MM.1S (cell line): Measurements from ENCODE around the gene KRTAP10-1.
A peak's percentile ranks its signal among the peaks of the same experiment; 100 is the strongest.

Experiments used
- DNase-seq: peaks from one replicate; pipeline ENCODE4 v3.0.0-alpha.2; 2015
- H2AFZ ChIP-seq: fragments of 300-600 bp; sonication (generic); 2 replicates; pipeline ENCODE4 v1.6.0; 2016; ENCODE audit warnings: antibody characterized with exemption, low read length
- H3F3A ChIP-seq: fragments of 300-600 bp; sonication (generic); 2 replicates; pipeline ENCODE4 v1.6.1; 2016; ENCODE audit warnings: mild to moderate bottlenecking, antibody characterized with exemption, low read length, moderate library complexity, mixed read lengths; ENCODE audit not compliant: insufficient read depth
- H3K27ac ChIP-seq: fragments of 300-600 bp; sonication (generic); 2 replicates; pipeline ENCODE4 v1.5.1; 2016; ENCODE audit warnings: mild to moderate bottlenecking, low read length
- H3K27me3 ChIP-seq: fragments of 300-600 bp; sonication (generic); replicated peaks from 2 replicates; pipeline ENCODE4 v1.6.0; 2016; ENCODE audit warnings: low read length; ENCODE audit not compliant: insufficient read depth
- H3K36me3 ChIP-seq: fragments of 300-600 bp; sonication (generic); replicated peaks from 2 replicates; pipeline ENCODE4 v1.6.1; 2016; ENCODE audit warnings: mild to moderate bottlenecking, low read length, mixed read lengths; ENCODE audit not compliant: insufficient read depth
- H3K4me1 ChIP-seq: fragments of 300-600 bp; sonication (generic); 2 replicates; pipeline ENCODE4 v1.6.1; 2016; ENCODE audit warnings: low read length, mixed read lengths
- H3K4me2 ChIP-seq: fragments of 300-600 bp; sonication (generic); 2 replicates; pipeline ENCODE4 v1.6.0; 2016; ENCODE audit warnings: low read depth, low read length
- H3K4me3 ChIP-seq: fragments of 300-600 bp; sonication (generic); 2 replicates; pipeline ENCODE4 v1.5.1; 2016; ENCODE audit warnings: low read length, mixed read lengths
- H3K79me2 ChIP-seq: fragments of 300-600 bp; sonication (generic); 2 replicates; pipeline ENCODE4 v1.6.1; 2016; ENCODE audit warnings: mixed run types, low read length, mixed read lengths
- H3K9ac ChIP-seq: fragments of 300-600 bp; sonication (generic); 2 replicates; pipeline ENCODE4 v1.6.1; 2016; ENCODE audit warnings: low read length, mixed read lengths
- H3K9me2 ChIP-seq: fragments of 300-600 bp; sonication (generic); replicated peaks from 2 replicates; pipeline ENCODE4 v1.6.1; 2016; ENCODE audit warnings: mild to moderate bottlenecking, low read length, mixed read lengths; ENCODE audit not compliant: insufficient read depth
- H3K9me3 ChIP-seq: fragments of 300-600 bp; sonication (generic); replicated peaks from 2 replicates; pipeline ENCODE4 v1.6.1; 2016; ENCODE audit warnings: mild to moderate bottlenecking, low read length, mixed read lengths; ENCODE audit not compliant: insufficient read depth
- H4K20me1 ChIP-seq: fragments of 300-600 bp; sonication (generic); 2 replicates; pipeline ENCODE4 v1.6.1; 2016; ENCODE audit warnings: mild to moderate bottlenecking, low read length, moderate library complexity, mixed read lengths; ENCODE audit not compliant: insufficient read depth
- EZH2 ChIP-seq: fragments of 300-600 bp; sonication (generic); optimal IDR thresholded peaks from 2 replicates; pipeline ENCODE3; 2017; ENCODE audit warnings: low read depth, mild to moderate bottlenecking, antibody characterized with exemption, low read length, mixed read lengths
- EZH2phosphoT487 ChIP-seq: fragments of 300-600 bp; sonication (generic); IDR thresholded peaks from 2 replicates; pipeline ENCODE4 v1.6.1; 2018; ENCODE audit warnings: antibody characterized with exemption, low read length
- TF ChIP-seq, protein P1 (sequence below): fragments of 300-600 bp; sonication (generic); IDR thresholded peaks from 2 replicates; pipeline ENCODE4 v1.5.1; 2016; ENCODE audit warnings: antibody characterized with exemption, low read length, mixed read lengths

KRTAP10-1 gene

DNA sequence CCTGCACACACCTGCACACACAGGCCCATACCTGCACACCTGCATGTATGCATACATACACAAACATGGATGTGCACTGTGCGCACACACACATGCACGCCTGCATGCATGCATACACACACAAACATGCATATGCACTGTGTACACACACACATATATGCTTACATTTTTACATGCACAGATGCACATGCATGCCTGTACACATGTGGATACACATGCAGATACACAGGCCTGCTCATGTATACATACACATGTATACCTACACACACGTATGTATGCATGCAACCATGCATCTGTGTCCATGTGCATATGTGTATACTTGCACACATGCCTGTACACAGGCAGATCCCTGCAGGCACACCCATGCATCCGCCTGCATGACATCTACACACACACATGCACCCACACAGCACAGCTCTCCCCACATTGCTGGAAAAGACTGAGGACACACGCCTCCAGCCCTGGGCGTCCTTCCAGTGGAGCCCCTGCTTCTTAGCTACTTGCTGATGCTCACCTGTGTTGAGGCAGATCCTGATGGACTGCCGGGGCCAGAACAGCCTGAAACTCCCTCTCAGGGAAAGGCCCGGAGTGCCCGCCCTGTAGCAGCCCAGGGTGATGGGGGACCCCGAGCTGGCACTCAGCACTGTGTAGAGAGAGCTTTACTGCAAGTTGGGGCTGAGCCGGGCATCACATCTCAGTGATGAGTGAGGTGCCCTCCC, 28.6 kb downstream of the KRTAP10-1 start:
- no peaks in the 10 kb centered on the region for H3K9me2 ChIP-seq
- no peaks in the 10 kb centered on the region for H3K9me3 ChIP-seq
- no peak overlapping the region for H3K9ac ChIP-seq
- H3K4me3 ChIP-seq: 0 out of 2 replicates have a peak overlapping the region, but pooled peaks have one; percentile 25
- TF ChIP-seq, protein P1, sequence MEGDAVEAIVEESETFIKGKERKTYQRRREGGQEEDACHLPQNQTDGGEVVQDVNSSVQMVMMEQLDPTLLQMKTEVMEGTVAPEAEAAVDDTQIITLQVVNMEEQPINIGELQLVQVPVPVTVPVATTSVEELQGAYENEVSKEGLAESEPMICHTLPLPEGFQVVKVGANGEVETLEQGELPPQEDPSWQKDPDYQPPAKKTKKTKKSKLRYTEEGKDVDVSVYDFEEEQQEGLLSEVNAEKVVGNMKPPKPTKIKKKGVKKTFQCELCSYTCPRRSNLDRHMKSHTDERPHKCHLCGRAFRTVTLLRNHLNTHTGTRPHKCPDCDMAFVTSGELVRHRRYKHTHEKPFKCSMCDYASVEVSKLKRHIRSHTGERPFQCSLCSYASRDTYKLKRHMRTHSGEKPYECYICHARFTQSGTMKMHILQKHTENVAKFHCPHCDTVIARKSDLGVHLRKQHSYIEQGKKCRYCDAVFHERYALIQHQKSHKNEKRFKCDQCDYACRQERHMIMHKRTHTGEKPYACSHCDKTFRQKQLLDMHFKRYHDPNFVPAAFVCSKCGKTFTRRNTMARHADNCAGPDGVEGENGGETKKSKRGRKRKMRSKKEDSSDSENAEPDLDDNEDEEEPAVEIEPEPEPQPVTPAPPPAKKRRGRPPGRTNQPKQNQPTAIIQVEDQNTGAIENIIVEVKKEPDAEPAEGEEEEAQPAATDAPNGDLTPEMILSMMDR: no peak
- no peak for TF ChIP-seq EZH2
- TF ChIP-seq EZH2phosphoT487: no peak
- H2AFZ ChIP-seq: no peak overlapping the region
- DNase-seq: no peak
- H3K4me2 ChIP-seq: 0 out of 2 replicates have a peak overlapping the region, but pooled peaks have one; percentile 3
- peaks cover 97% of the 10 kb centered on the region for H3K27me3 ChIP-seq
- no peaks in the 10 kb centered on the region for H3F3A ChIP-seq
- H3K4me1 ChIP-seq: no peaks in the 10 kb centered on the region; the same call in 1 of the 2 replicates
- no peaks in the 10 kb centered on the region for H3K36me3 ChIP-seq
- H4K20me1 ChIP-seq: no peaks in the 10 kb centered on the region
- no peak overlapping the region for H3K27ac ChIP-seq
- no peaks in the 10 kb centered on the region for H3K79me2 ChIP-seq

DNA sequence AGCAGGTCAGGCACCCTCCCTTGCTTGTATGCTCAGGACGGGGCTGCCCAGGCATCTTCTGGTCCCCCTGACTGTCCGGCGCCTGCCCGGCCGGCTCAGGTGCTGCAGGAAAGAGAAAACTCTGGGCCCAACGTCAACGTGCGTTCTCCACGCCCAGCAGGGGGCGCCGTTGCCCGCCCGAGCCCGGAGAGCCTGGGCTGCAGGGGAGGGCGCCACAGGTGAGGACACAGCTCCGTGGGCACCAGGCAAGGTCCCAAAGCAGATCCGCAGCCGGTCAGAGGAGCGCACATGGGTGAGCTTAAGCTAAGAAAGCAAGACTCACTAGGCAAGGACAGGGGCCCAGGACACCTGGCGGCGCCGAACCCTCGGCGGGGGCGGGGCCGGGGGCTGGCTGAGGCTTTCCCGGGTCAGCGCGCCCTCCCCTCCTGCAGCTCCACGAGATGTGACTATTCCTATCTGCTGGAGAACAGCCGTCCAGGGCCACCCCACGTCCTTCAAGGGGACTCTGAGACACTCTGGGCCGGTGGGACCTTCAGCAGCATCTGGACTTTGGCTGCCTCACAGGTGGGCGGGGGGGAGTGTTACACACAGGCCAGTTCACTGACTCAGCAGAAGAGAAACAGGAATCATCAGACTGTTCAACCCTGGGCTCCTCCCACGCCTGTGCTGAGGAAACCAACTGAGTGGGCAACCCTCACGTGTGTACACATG, 29.3 kb downstream of the KRTAP10-1 start:
- peaks cover 97% of the 10 kb centered on the region for H3K27me3 ChIP-seq
- no peaks in the 10 kb centered on the region for H3K9me3 ChIP-seq
- no peaks in the 10 kb centered on the region for H3F3A ChIP-seq
- H3K27ac ChIP-seq: no peak overlapping the region
- H2AFZ ChIP-seq: peak overlapping the region; percentile 36
- no peaks in the 10 kb centered on the region for H3K79me2 ChIP-seq
- H3K4me1 ChIP-seq: no peaks in the 10 kb centered on the region; the same call in 1 of the 2 replicates
- no peak overlapping the region; the same call in 1 of the 2 replicates for H3K9ac ChIP-seq
- H3K36me3 ChIP-seq: no peaks in the 10 kb centered on the region
- no peaks in the 10 kb centered on the region for H4K20me1 ChIP-seq
- DNase-seq: peak; percentile 77
- peak overlapping the region; percentile 25; the same call in 1 of the 2 replicates for H3K4me3 ChIP-seq
- no peaks in the 10 kb centered on the region for H3K9me2 ChIP-seq
- peak overlapping the region; percentile 56 for H3K4me2 ChIP-seq
- TF ChIP-seq EZH2phosphoT487: no peak
- TF ChIP-seq, protein P1: peak; percentile 97
- TF ChIP-seq EZH2: no peak

DNA sequence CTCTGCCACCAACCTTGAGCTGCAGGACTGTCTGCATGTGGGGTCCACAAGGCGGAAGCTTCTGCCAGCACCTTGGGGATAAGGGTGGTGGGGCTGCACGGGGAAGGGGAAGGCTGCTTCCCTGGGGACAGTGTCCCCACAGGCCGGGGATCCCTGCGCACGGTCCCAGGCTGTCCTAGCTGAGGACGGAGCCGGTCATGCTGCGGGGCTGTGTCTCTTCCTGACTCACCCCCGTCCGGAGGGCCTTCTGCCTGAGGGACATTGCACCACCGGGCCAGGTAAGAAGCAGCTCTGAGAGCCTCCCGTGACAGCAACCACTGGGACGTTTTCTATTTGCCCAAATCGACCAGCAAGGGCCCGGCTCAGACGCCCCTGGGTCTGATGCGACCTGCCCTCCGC, 29.9 kb downstream of the KRTAP10-1 start:
- Histone ChIP-seq H3K4me3 (peak overlapping the region; percentile 25; the same call in 1 of the 2 replicates), H3K9ac (no peak overlapping the region; the same call in 1 of the 2 replicates), H3F3A (no peaks in the 10 kb centered on the region), H3K36me3 (no peaks in the 10 kb centered on the region), H4K20me1 (no peaks in the 10 kb centered on the region), H3K79me2 (no peaks in the 10 kb centered on the region), H2AFZ (peak overlapping the region; percentile 36), H3K4me1 (no peaks in the 10 kb centered on the region; the same call in 1 of the 2 replicates), H3K27me3 (peaks cover 95% of the 10 kb centered on the region), H3K4me2 (peak overlapping the region; percentile 56), H3K27ac (no peak overlapping the region), H3K9me3 (no peaks in the 10 kb centered on the region), H3K9me2 (no peaks in the 10 kb centered on the region)
- DNase-seq: no peak
- no peak for TF ChIP-seq EZH2phosphoT487
- TF ChIP-seq, protein P1: no peak
- no peak for TF ChIP-seq EZH2
